Testis (tissue), 3 donors: ENCODE measurements around the gene NUSAP1. TPM values are rescaled to one million over a fixed set of nuclear protein-coding genes. Genes with fewer than 3 reads are reported as not detected.
A peak's percentile ranks its signal among the peaks of the same experiment; 100 is the strongest.

ENCODE experiments used
- DNase-seq: peaks from one replicate; pipeline ENCODE4 v3.0.0-alpha.2; 2019
- H3K27ac ChIP-seq, 2 donors: fragments of 200-600 bp; sonication (generic); one replicate each; pipeline ENCODE4 v1.5.1; 2019
- H3K27me3 ChIP-seq: fragments of 200-600 bp; sonication (generic); one replicate; pipeline ENCODE4 v1.5.1; 2019
- H3K36me3 ChIP-seq: fragments of 200-600 bp; sonication (generic); one replicate; pipeline ENCODE4 v1.5.1; 2017; ENCODE audit warnings: low read depth; ENCODE audit errors: missing control alignments
- H3K4me1 ChIP-seq: fragments of 200-600 bp; sonication (generic); one replicate; pipeline ENCODE4 v1.5.1; 2019
- H3K4me3 ChIP-seq, 2 donors: fragments of 200-600 bp; sonication (generic); one replicate each; pipeline ENCODE4 v1.5.1; 2017 to 2019
- H3K9me3 ChIP-seq: fragments of 200-600 bp; sonication (generic); one replicate; pipeline ENCODE4 v1.5.1; 2017
- CTCF ChIP-seq, 3 experiments: fragments of 450-650 bp in 2 of 3; fragments of 200-600 bp in 1 of 3; sonication (generic) in 1 of 3; IDR thresholded peaks; one replicate each; pipeline ENCODE4 v1.5.1; 2016 to 2019; ENCODE audit warnings: antibody characterized with exemption in 3 of 3, mild to moderate bottlenecking in 2 of 3, moderate library complexity in 1 of 3
- POLR2A ChIP-seq: fragments of 450-650 bp; IDR thresholded peaks from one replicate; pipeline ENCODE4 v1.6.1; 2017; ENCODE audit warnings: antibody characterized with exemption, mild to moderate bottlenecking, moderate library complexity
- WGBS, 2 donors: methylation state at CpG; one replicate each; pipeline ENCODE4 v1.1.5; 2018; 5-methylcytosine and 5-hydroxymethylcytosine counted together
- intact Hi-C: fragments of 100-400 bp; cut with DNase I; formaldehyde crosslinking; loops from one replicate; pipeline ENCODE4 v1.15.1; 2023; ENCODE audit warnings: low total_unique reads
- polyA plus RNA-seq: library from polyadenylated mRNA; stranded (reverse); fragments of 350-450 nt; fragmentation: Illumina TruSeq; extraction: RNeasy Lipid Tissue Mini Kit (QIAGEN cat#74804); gene quantifications from one replicate; pipeline ENCODE4 v1.2.3, GENCODE V29; 2014; ENCODE audit warnings: low read depth, low replicate concordance; ENCODE audit not compliant: insufficient read depth
- total RNA-seq, 2 donors: library from RNA; depleted of rRNA; stranded (reverse); fragments of >200 nt; gene quantifications; one replicate each; pipeline ENCODE4 v1.2.3, GENCODE V29; 2016

NUSAP1 gene
- total and polyA plus RNA-seq, 3 donors from 2014 or later = 19.5 to 40.2 (median 20.2) TPM

DNA sequence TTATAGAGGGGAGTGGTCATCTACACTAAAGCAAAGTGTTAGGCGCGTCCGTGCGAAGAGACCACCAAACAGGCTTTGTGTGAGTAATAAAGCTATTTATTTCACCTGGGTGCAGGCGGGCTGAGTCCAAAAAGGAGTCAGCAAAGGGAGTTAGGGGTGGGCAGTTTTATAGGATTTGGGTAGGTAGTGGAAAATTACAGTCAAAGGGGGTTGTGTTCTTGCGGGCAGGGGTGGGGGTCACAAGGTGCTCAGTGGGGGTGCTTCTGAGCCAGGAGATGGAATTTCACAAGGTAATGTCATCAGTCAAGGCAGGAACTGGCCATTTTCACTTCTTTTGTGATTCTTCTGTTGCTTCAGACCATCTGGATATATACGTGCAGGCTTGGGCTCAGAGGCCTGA is 47.4 kb upstream of the NUSAP1 start:
- peak overlapping the region in 1 of 2 donors; percentile 99 for H3K4me3 ChIP-seq
- DNase-seq = no peak
- H3K36me3 ChIP-seq = no peaks in the 10 kb centered on the region
- H3K27me3 ChIP-seq = no peaks in the 10 kb centered on the region
- WGBS, 2 donors = 41 to 43% methylated on average over 7 of the region's 7 CpGs
- no peak for TF ChIP-seq POLR2A
- TF ChIP-seq CTCF (IDR thresholded peaks at IDR 0.05) = no peak
- H3K9me3 ChIP-seq = no peaks in the 10 kb centered on the region
- intact Hi-C loops = no loop called here
- peak overlapping the region in 1 of 2 donors; percentile 96 for H3K27ac ChIP-seq
- peaks cover 3% of the 10 kb centered on the region for H3K4me1 ChIP-seq

DNA sequence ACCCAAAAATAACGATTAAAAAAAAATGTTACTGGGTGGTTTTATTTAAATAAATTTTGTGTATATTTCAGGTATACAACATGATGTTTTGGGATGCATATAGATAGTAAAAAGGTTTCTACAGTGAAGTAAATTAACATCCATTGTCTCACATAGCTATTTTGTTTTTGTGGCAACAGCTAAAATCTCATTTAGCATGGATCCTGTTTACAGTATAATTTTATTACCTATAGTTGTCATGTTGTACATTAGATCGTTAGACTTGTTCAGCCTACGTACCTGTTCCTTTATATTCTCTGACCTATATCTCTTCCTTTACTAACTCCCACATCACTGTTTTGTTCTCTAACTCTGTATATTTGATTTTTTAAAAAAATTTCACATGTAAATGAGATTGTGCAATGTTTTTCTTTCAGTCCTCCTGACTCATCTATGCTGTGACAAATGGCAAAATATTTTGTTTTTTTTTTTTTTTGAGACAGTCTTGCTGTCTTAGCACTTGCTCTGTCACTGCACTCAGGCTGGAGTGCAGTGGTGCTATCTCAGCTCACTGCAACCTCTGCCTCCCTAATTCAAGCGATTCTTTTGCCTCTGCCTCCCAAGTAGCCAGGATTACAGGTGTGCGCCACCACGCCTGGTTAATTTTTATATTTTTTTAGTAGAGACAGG is 45.9 kb upstream of the NUSAP1 start:
- no peaks in the 10 kb centered on the region for H3K9me3 ChIP-seq
- WGBS, 2 donors = 94 to 95% methylated on average over 6 of the region's 6 CpGs
- H3K27ac ChIP-seq = no peak overlapping the region
- no peaks in the 10 kb centered on the region for H3K27me3 ChIP-seq
- no peak for DNase-seq
- intact Hi-C loops = no loop called here
- peaks cover 3% of the 10 kb centered on the region for H3K4me1 ChIP-seq
- no peaks in the 10 kb centered on the region for H3K36me3 ChIP-seq
- H3K4me3 ChIP-seq = no peak overlapping the region
- TF ChIP-seq POLR2A (no peak), CTCF (IDR thresholded peaks at IDR 0.05) (no peak)

DNA sequence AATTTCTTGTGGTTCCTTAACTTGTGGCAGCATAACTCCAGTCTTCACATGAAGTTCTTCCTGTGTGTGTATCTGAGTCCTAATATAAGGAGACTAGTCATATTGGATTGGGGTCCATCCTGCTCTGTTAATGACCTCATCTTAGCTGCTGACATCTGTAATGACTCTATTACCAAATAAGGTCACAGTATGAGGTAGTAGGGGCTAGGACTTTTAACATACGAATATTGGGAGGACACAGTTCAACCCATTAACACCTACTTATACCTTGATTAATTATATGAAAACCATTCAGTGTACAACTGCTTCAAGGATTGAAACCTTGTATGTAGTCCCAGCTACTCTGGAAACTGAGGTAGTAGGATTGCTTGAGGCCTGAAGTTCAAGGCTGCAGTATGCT is 44.2 kb upstream of the NUSAP1 start:
- 70 to 92% methylated on average over 1 of the region's 1 CpG for WGBS, 2 donors
- intact Hi-C loops = no loop called here

GRCh38 chr15:41289953-41290352 is 42.7 kb upstream of the NUSAP1 start:
- Histone ChIP-seq H3K4me1 (peaks cover 3% of the 10 kb centered on the region), H3K9me3 (no peaks in the 10 kb centered on the region), H3K27me3 (no peaks in the 10 kb centered on the region), H3K4me3 (no peak overlapping the region), H3K27ac (no peak overlapping the region), H3K36me3 (no peaks in the 10 kb centered on the region)
- DNase-seq = no peak
- 88 to 94% methylated on average over 2 of the region's 2 CpGs for WGBS, 2 donors
- TF ChIP-seq CTCF (IDR thresholded peaks at IDR 0.05) = no peak
- TF ChIP-seq POLR2A = no peak
- intact Hi-C loops = no loop called here

More for the DNA sequence above, 44.2 kb upstream of the NUSAP1 start:
- Histone ChIP-seq H3K9me3 (no peaks in the 10 kb centered on the region), H3K27me3 (no peaks in the 10 kb centered on the region), H3K36me3 (no peaks in the 10 kb centered on the region), H3K4me1 (peaks cover 3% of the 10 kb centered on the region), H3K4me3 (no peak overlapping the region), H3K27ac (no peak overlapping the region)
- DNase-seq = no peak
- TF ChIP-seq POLR2A (no peak), CTCF (IDR thresholded peaks at IDR 0.05) (no peak)

DNA sequence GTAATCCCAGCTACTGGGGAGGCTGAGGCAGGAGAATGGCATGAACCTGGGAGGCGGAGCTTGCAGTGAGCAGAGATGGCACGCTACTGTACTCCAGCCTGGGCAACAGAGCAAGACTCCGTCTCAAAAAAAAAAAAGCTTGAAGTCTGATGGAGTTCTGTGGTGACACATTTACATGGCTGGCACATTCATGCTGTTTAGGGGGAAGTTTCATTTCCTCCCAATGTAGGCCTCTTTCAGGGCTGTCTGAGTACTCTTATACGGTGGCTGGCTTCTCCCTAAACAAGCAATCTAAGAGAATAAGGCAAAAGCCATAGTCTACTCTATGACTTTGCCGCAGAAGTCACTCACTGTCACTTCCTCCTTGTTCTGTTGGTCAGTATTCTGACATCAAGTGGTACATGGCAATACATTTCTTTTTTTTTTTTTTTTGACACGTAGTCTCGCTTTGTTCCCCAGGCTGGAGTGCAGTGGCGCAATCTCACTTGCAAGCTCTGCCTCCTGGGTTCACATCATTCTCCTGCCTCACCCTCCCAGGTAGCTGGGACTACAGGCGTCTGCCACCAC is 41.5 kb upstream of the NUSAP1 start:
- H3K36me3 ChIP-seq = no peaks in the 10 kb centered on the region

More for the DNA sequence above, 41.5 kb upstream of the NUSAP1 start:
- 89 to 95% methylated on average over 9 of the region's 9 CpGs for WGBS, 2 donors
- TF ChIP-seq POLR2A (no peak), CTCF (IDR thresholded peaks at IDR 0.05) (no peak)
- Histone ChIP-seq H3K27me3 (no peaks in the 10 kb centered on the region), H3K27ac (no peak overlapping the region), H3K4me1 (no peaks in the 10 kb centered on the region), H3K9me3 (no peaks in the 10 kb centered on the region), H3K4me3 (no peak overlapping the region)
- intact Hi-C loops = no loop called here
- DNase-seq = no peak
